IMR-90 (cell line): ENCODE data around the gene POLA2. TPM values are rescaled to one million over a fixed set of nuclear protein-coding genes. Genes with fewer than 3 reads are reported as not detected.

Source experiments
- ATAC-seq: fragments of 200-7000 bp; cut with Tn5 transposase; 2 replicates; pipeline ENCODE4 v1.9.1; 2020; ENCODE audit warnings: low read depth, mild to moderate bottlenecking, moderate library complexity
- BruUV-seq: library from RNA; stranded (reverse); fragments of 400-500 nt; replicated peaks from 2 replicates; lab custom pipeline; 2021; lab: Mats Ljungman, UMichigan
- CTCF ChIA-PET: fragments of 300-600 bp; formaldehyde crosslinking; extraction: SDS; loops from one replicate; lab custom pipeline; 2021; ENCODE audit warnings: antibody characterized with exemption; lab: Yijun Ruan, JAX
- POLR2A ChIA-PET: fragments of 300-600 bp; sonication (Branson Sonifier 250); formaldehyde crosslinking; loops from one replicate; lab custom pipeline; 2022; ENCODE audit warnings: antibody characterized with exemption; ENCODE audit not compliant: unreplicated experiment; lab: Charles Lee
- DNase-seq: peaks from one replicate; pipeline ENCODE4 v3.0.0; 2013
- H2AFZ ChIP-seq: replicated peaks from 2 replicates; pipeline ENCODE3; 2013; ENCODE audit warnings: low read length, mild to moderate bottlenecking; ENCODE audit not compliant: poor library complexity
- H2AK5ac ChIP-seq: 2 replicates; pipeline ENCODE4 v1.6.1; 2013; ENCODE audit warnings: low read depth, low read length, inconsistent platforms
- H2AK9ac ChIP-seq: replicated peaks from 2 replicates; pipeline ENCODE3; 2013; ENCODE audit warnings: mild to moderate bottlenecking, low read depth, low read length, moderate library complexity; ENCODE audit not compliant: poor library complexity
- H2BK120ac ChIP-seq: 2 replicates; pipeline ENCODE4 v1.6.1; 2013; ENCODE audit warnings: low read depth, low read length, inconsistent platforms
- H2BK15ac ChIP-seq: 3 replicates; pipeline ENCODE4 v1.6.1; 2013; ENCODE audit warnings: low read depth, low read length, inconsistent platforms
- H2BK20ac ChIP-seq: 2 replicates; pipeline ENCODE4 v1.6.1; 2013; ENCODE audit warnings: low read depth, mild to moderate bottlenecking, inconsistent platforms, low read length, moderate library complexity
- H2BK5ac ChIP-seq: 2 replicates; pipeline ENCODE4 v1.6.1; 2013; ENCODE audit warnings: mild to moderate bottlenecking, low read depth, low read length, inconsistent platforms; ENCODE audit not compliant: poor library complexity, severe bottlenecking
- H3K14ac ChIP-seq: replicated peaks from 2 replicates; pipeline ENCODE4 v1.6.1; 2013; ENCODE audit warnings: low read depth, low read length, inconsistent platforms
- H3K18ac ChIP-seq: 2 replicates; pipeline ENCODE4 v1.6.1; 2013; ENCODE audit warnings: low read depth, low read length, control low read depth
- H3K23ac ChIP-seq: 2 replicates; pipeline ENCODE4 v1.6.1; 2013; ENCODE audit warnings: low read depth, low read length, inconsistent platforms
- H3K27ac ChIP-seq: 2 replicates; pipeline ENCODE4 v1.5.1; 2013; ENCODE audit warnings: mild to moderate bottlenecking, control low read depth, low read length; ENCODE audit not compliant: insufficient read depth
- H3K27me3 ChIP-seq: 2 replicates; pipeline ENCODE4 v1.6.1; 2013; ENCODE audit warnings: low read length; ENCODE audit not compliant: control insufficient read depth, insufficient read depth
- H3K36me3 ChIP-seq: 2 replicates; pipeline ENCODE4 v1.6.1; 2013; ENCODE audit warnings: low read length, mixed read lengths; ENCODE audit not compliant: control insufficient read depth, insufficient read depth
- H3K4ac ChIP-seq: 2 replicates; pipeline ENCODE4 v1.6.1; 2013; ENCODE audit warnings: low read depth, low read length, inconsistent platforms
- H3K4me1 ChIP-seq: 2 replicates; pipeline ENCODE4 v1.6.1; 2013; ENCODE audit warnings: low read length, mixed read lengths; ENCODE audit not compliant: control insufficient read depth, insufficient read depth
- H3K4me2 ChIP-seq: 2 replicates; pipeline ENCODE4 v1.6.1; 2013; ENCODE audit warnings: low read depth, mild to moderate bottlenecking, control low read depth, low read length, moderate library complexity
- H3K4me3 ChIP-seq: 2 replicates; pipeline ENCODE4 v1.5.1; 2013; ENCODE audit warnings: low read depth, mild to moderate bottlenecking, control low read depth, low read length, moderate library complexity; ENCODE audit not compliant: insufficient read depth
- H3K56ac ChIP-seq: 2 replicates; pipeline ENCODE4 v1.6.1; 2013; ENCODE audit warnings: low read length, inconsistent platforms; ENCODE audit not compliant: insufficient read depth; ENCODE audit errors: extremely low read depth
- H3K79me1 ChIP-seq, 2 experiments: 2 replicates each; pipeline ENCODE4 v1.6.1; 2013; ENCODE audit warnings: low read length in 2 of 2, inconsistent platforms in 1 of 2, low read depth in 1 of 2
- H3K9ac ChIP-seq: 2 replicates; pipeline ENCODE4 v1.6.1; 2013; ENCODE audit warnings: low read depth, low read length, control low read depth
- H3K9me1 ChIP-seq: 2 replicates; pipeline ENCODE4 v1.6.1; 2013; ENCODE audit warnings: low read length, inconsistent platforms; ENCODE audit not compliant: insufficient read depth
- H3K9me3 ChIP-seq: 2 replicates; pipeline ENCODE4 v1.6.1; 2013; ENCODE audit warnings: low read length; ENCODE audit not compliant: control insufficient read depth, insufficient read depth
- H4K20me1 ChIP-seq: 2 replicates; pipeline ENCODE4 v1.6.1; 2013; ENCODE audit warnings: low read length, inconsistent platforms; ENCODE audit not compliant: insufficient read depth
- H4K5ac ChIP-seq: 2 replicates; pipeline ENCODE4 v1.6.1; 2013; ENCODE audit warnings: mild to moderate bottlenecking, low read depth, low read length, control low read depth
- H4K8ac ChIP-seq, 2 experiments: 2 replicates each; pipeline ENCODE4 v1.6.1; 2013; ENCODE audit warnings: low read depth in 2 of 2, low read length in 2 of 2, control low read depth in 1 of 2, inconsistent platforms in 1 of 2
- H4K91ac ChIP-seq: 2 replicates; pipeline ENCODE4 v1.6.1; 2013; ENCODE audit warnings: low read depth, low read length, inconsistent platforms; ENCODE audit not compliant: insufficient read depth
- CHD1 ChIP-seq: IDR thresholded peaks from 2 replicates; pipeline ENCODE4 v1.6.1; 2012; ENCODE audit warnings: low read depth, low read length, improper control_type of control experiment
- CTCF ChIP-seq: conservative IDR thresholded peaks from 2 replicates; pipeline ENCODE4 v1.5.1; 2012; ENCODE audit warnings: mild to moderate bottlenecking, low read depth, low read length, improper control_type of control experiment
- ELK1 ChIP-seq: fragments of 150-350 bp; IDR thresholded peaks from 2 replicates; pipeline ENCODE4 v1.6.1; 2016; ENCODE audit warnings: low read depth, mild to moderate bottlenecking, low read length, moderate library complexity, borderline replicate concordance
- MXI1 ChIP-seq: IDR thresholded peaks from 2 replicates; pipeline ENCODE4 v1.6.1; 2012; ENCODE audit warnings: low read depth, mild to moderate bottlenecking, low read length, moderate library complexity, borderline replicate concordance
- NFE2L2 ChIP-seq: fragments of 150-350 bp; IDR thresholded peaks from 2 replicates; pipeline ENCODE4 v1.6.1; 2016; ENCODE audit warnings: low read depth, mild to moderate bottlenecking, low read length
- POLR2A ChIP-seq: IDR thresholded peaks from 2 replicates; pipeline ENCODE4 v1.6.1; 2012; ENCODE audit warnings: mild to moderate bottlenecking, low read depth, low read length
- RAD21 ChIP-seq: IDR thresholded peaks from 2 replicates; pipeline ENCODE4 v1.6.1; 2012; ENCODE audit warnings: low read length, improper control_type of control experiment
- SMC3 ChIP-seq: fragments of 150-350 bp; IDR thresholded peaks from 2 replicates; pipeline ENCODE4 v1.6.1; 2016; ENCODE audit warnings: low read depth, mild to moderate bottlenecking, antibody characterized with exemption, low read length, moderate library complexity
- WGBS, 2 experiments: methylation state at CpG; one replicate each; pipeline versions ENCODE4 v1.1.5 to v1.1.7; 2013; ENCODE audit warnings: missing lambda C conversion rate in 2 of 2; ENCODE audit not compliant: insufficient read length in 1 of 2; ENCODE audit errors: extremely low coverage in 2 of 2; 5-methylcytosine and 5-hydroxymethylcytosine counted together
- dilution Hi-C: fragments of 300-500 bp; cut with HindIII; formaldehyde crosslinking; loops from one replicate; pipeline ENCODE4 v1.14.3; 2018; ENCODE audit warnings: low sequenced_read_pairs; ENCODE audit not compliant: unreplicated experiment
- in situ Hi-C: fragments of 300-500 bp; cut with MboI; formaldehyde crosslinking; loops from 3 replicates; pipeline ENCODE4 v1.14.3; 2019; ENCODE audit warnings: low sequenced_read_pairs, inconsistent platforms, mixed read lengths
- intact Hi-C: fragments of 100-400 bp; cut with micrococcal nuclease; formaldehyde crosslinking; loops from 2 replicates; pipeline ENCODE4 v1.10.0; 2022
- polyA plus RNA-seq, 3 experiments: library from polyadenylated mRNA; depleted of rRNA; stranded (reverse); fragments of >200 nt; gene quantifications; 2 replicates each; pipeline ENCODE4 v1.2.3, GENCODE V29; 2012; ENCODE audit warnings: low replicate concordance in 1 of 3
- total RNA-seq: library from RNA; depleted of rRNA; stranded (reverse); fragments of >200 nt; gene quantifications from 2 replicates; pipeline ENCODE4 v1.2.3, GENCODE V29; 2012

POLA2 gene
- total and polyA plus RNA-seq, 2 of the 4 experiments (the other 2 are of a cell fraction): 14.2 to 17.3 TPM

GRCh38 chr11:65329944-65330403 lies 68.2 kb downstream of the POLA2 start:
- ChIA-PET POLR2A (interaction anchor here (0.8 to 1.3 kb wide), 3 partner anchors 38 to 55 kb away, joined by 3 to 4 read pairs (median 4); no protein-coding TSS in a partner anchor), CTCF (interaction anchor here (0.6 to 6.3 kb wide), 14 partner anchors 9 to 125 kb away, joined by 3 to 74 read pairs (median 4); partner anchors contain the start of genes CDC42EP2 and POLA2)
- no peak overlapping the region for H3K27ac ChIP-seq
- H2BK120ac ChIP-seq: peak overlapping the region; percentile 11; the same call in 1 of the 2 replicates
- no peak overlapping the region for H3K4ac ChIP-seq
- H4K8ac ChIP-seq: peak overlapping the region in 1 of 2 experiments; percentile 50; a peak in 2 of 4 replicates
- H3K9me1 ChIP-seq: no peaks in the 10 kb centered on the region; the same call in 1 of the 2 replicates
- dilution Hi-C loops: no loop called here
- WGBS, 2 experiments: 8% methylated on average over 7 of the region's 13 CpGs; no CpG with 5 or more reads in 1 of the 2 experiments
- no peak overlapping the region for H4K91ac ChIP-seq
- H2BK20ac ChIP-seq: no peak overlapping the region; the same call in 1 of the 2 replicates
- H3K14ac ChIP-seq: no peak overlapping the region
- H3K9me3 ChIP-seq: no peaks in the 10 kb centered on the region
- in situ Hi-C loops: no loop called here
- no peak overlapping the region for H2AK5ac ChIP-seq
- DNase-seq: peak; percentile 92
- H3K36me3 ChIP-seq: no peaks in the 10 kb centered on the region
- H3K23ac ChIP-seq: no peak overlapping the region
- BruUV-seq: no TSS peak
- peaks cover 14% of the 10 kb centered on the region for H4K20me1 ChIP-seq
- H2BK5ac ChIP-seq: no peak overlapping the region
- no peak overlapping the region for H3K56ac ChIP-seq
- H3K4me3 ChIP-seq: no peak overlapping the region
- no peak overlapping the region for H3K18ac ChIP-seq
- peak; percentile 28 for ATAC-seq
- no peak overlapping the region for H4K5ac ChIP-seq
- H3K79me1 ChIP-seq: peaks cover 0 to 16% of the 10 kb centered on the region in 2 experiments; a peak in 3 of 4 replicates
- H2AFZ ChIP-seq: peak overlapping the region; percentile 78
- H2BK15ac ChIP-seq: no peak overlapping the region; the same call in 2 of the 3 replicates
- no peaks in the 10 kb centered on the region; the same call in 1 of the 2 replicates for H3K4me1 ChIP-seq
- no peak overlapping the region for H2AK9ac ChIP-seq
- H3K27me3 ChIP-seq: no peaks in the 10 kb centered on the region
- peak; percentile 68 for TF ChIP-seq RAD21
- TF ChIP-seq SMC3: peak; percentile 76
- TF ChIP-seq ELK1: no peak
- peak; percentile 56 for TF ChIP-seq POLR2A
- TF ChIP-seq CHD1: no peak
- TF ChIP-seq NFE2L2: no peak
- TF ChIP-seq MXI1: peak; percentile 59; the same call in 1 of the 2 replicates
- peak; percentile 85 for TF ChIP-seq CTCF
- no peak overlapping the region for H3K9ac ChIP-seq
- intact Hi-C loops: loop anchor here (1.0 kb wide), 1 partner anchor 55 kb away; no protein-coding TSS in a partner anchor
- no peak overlapping the region for H3K4me2 ChIP-seq
